ENCODE results near the gene C1QL4.

- TF ChIP-seq CTCF (IDR thresholded peaks at IDR 0.05) (no peak), POLR2A (IDR thresholded peaks at IDR 0.05) (no peak)
These were observed 41.7 kb downstream of the C1QL4 start, which contains the start of gene PRPH for GRCh38 chr12:49295082-49295936.

All from heart left ventricle (tissue), 13 donors.